NCI-H1092 (cell line): ENCODE measurements around the gene NUDT7.

Experiments
- DNase-seq: peaks from one replicate; lab custom pipeline; 2025; lab: John Stamatoyannopoulos, UW

The NUDT7 gene

GRCh38 chr16:77780378-77780837, 58.1 kb downstream of the NUDT7 start:
- DNase-seq = no peak

GRCh38 chr16:77781091-77781490, 58.8 kb downstream of the NUDT7 start:
- DNase-seq = no peak

GRCh38 chr16:77782694-77783093, 60.4 kb downstream of the NUDT7 start:
- DNase-seq = no peak

- DNase-seq = no peak
Observed at GRCh38 chr16:77784441-77785372, 62.4 kb downstream of the NUDT7 start.

- DNase-seq = no peak
Observed at GRCh38 chr16:77785373-77785764, 63.1 kb downstream of the NUDT7 start.

- DNase-seq = no peak
Observed at GRCh38 chr16:77786186-77786847, 64.0 kb downstream of the NUDT7 start.

- DNase-seq = no peak
Observed at GRCh38 chr16:77787452-77787851, 65.1 kb downstream of the NUDT7 start.

- no peak for DNase-seq
Observed at GRCh38 chr16:77788181-77789084, 66.1 kb downstream of the NUDT7 start, which contains the start of gene VAT1L. Gene VAT1L, plus strand, starts transcription at chr16:77788564. Its CDS starts 119 bp downstream, at chr16:77788683.

- no peak for DNase-seq
Observed at GRCh38 chr16:77789085-77790008, 67.0 kb downstream of the NUDT7 start.

GRCh38 chr16:77790009-77790372, 67.7 kb downstream of the NUDT7 start:
- no peak for DNase-seq

- DNase-seq = no peak
Observed at GRCh38 chr16:77790912-77791311, 68.6 kb downstream of the NUDT7 start.
